ENCODE measurements around the gene PCDH9. TPM values are rescaled to one million over a fixed set of nuclear protein-coding genes. Genes with fewer than 3 reads are reported as not detected.

PCDH9 gene
- total and polyA plus RNA-seq, 8 donors: 0.46 to 3.8 (median 1.5) TPM

GRCh38 chr13:67210208-67210607 is 19.9 kb downstream of the PCDH9 start:
- TF ChIP-seq CTCF (IDR thresholded peaks at IDR 0.05): no peak
- no peak for FAIRE-seq
- peaks cover 0 to 6% (median 0%) of the 10 kb centered on the region in 4 donors for H3K27me3 ChIP-seq

GRCh38 chr13:67208552-67208951 is 21.6 kb downstream of the PCDH9 start:
- DNase-seq: no peak
- peaks cover 0 to 6% (median 0%) of the 10 kb centered on the region in 4 donors for H3K27me3 ChIP-seq
- intact Hi-C loops (cut with DNase I): no loop called here
- TF ChIP-seq CTCF (IDR thresholded peaks at IDR 0.05): no peak
- H3K4me1 ChIP-seq: no peaks in the 10 kb centered on the region
- no peak overlapping the region for H3K27ac ChIP-seq
- H3K36me3 ChIP-seq: no peaks in the 10 kb centered on the region
- H3K4me3 ChIP-seq: no peak overlapping the region
- ATAC-seq: no peak
- no peaks in the 10 kb centered on the region for H3K9me3 ChIP-seq
- WGBS, 2 donors: 48 to 61% methylated on average over 1 of the region's 1 CpG
- FAIRE-seq: no peak

More at GRCh38 chr13:67210208-67210607, 19.9 kb downstream of the PCDH9 start:
- H3K36me3 ChIP-seq: no peaks in the 10 kb centered on the region
- no peak for ATAC-seq
- no peak overlapping the region for H3K27ac ChIP-seq
- intact Hi-C loops (cut with DNase I): no loop called here
- H3K4me1 ChIP-seq: no peaks in the 10 kb centered on the region
- H3K9me3 ChIP-seq: no peaks in the 10 kb centered on the region
- no peak for DNase-seq
- H3K4me3 ChIP-seq: no peak overlapping the region

- H3K9me3 ChIP-seq: no peaks in the 10 kb centered on the region
- no peak overlapping the region for H3K27ac ChIP-seq
- ATAC-seq (no peak), DNase-seq (no peak), FAIRE-seq (no peak)
- 69 to 72% methylated on average over 1 of the region's 1 CpG for WGBS, 2 donors
- no peak overlapping the region for H3K4me3 ChIP-seq
- H3K4me1 ChIP-seq: no peaks in the 10 kb centered on the region
- no peak for TF ChIP-seq CTCF (IDR thresholded peaks at IDR 0.05)
- H3K27me3 ChIP-seq: no peaks in the 10 kb centered on the region
- no peaks in the 10 kb centered on the region for H3K36me3 ChIP-seq
- intact Hi-C loops (cut with DNase I): no loop called here
Observed at GRCh38 chr13:67204764-67205163, 25.4 kb downstream of the PCDH9 start.

- intact Hi-C loops (cut with DNase I): no loop called here
- 52 to 59% methylated on average over 4 of the region's 4 CpGs for WGBS, 2 donors
Observed at GRCh38 chr13:67200605-67201004, 29.5 kb downstream of the PCDH9 start.

GRCh38 chr13:67200183-67200582 is 30.0 kb downstream of the PCDH9 start:
- Histone ChIP-seq H3K9me3 (no peaks in the 10 kb centered on the region), H3K27me3 (peaks cover 0 to 9% (median 3%) of the 10 kb centered on the region in 4 donors), H3K4me1 (no peaks in the 10 kb centered on the region), H3K36me3 (no peaks in the 10 kb centered on the region), H3K4me3 (no peak overlapping the region), H3K27ac (no peak overlapping the region)
- DNase-seq (no peak), ATAC-seq (no peak), FAIRE-seq (no peak)
- intact Hi-C loops (cut with DNase I): no loop called here
- no peak for TF ChIP-seq CTCF (IDR thresholded peaks at IDR 0.05)

More at GRCh38 chr13:67200605-67201004, 29.5 kb downstream of the PCDH9 start:
- H3K4me1 ChIP-seq: no peaks in the 10 kb centered on the region
- no peak overlapping the region for H3K27ac ChIP-seq
- no peak for TF ChIP-seq CTCF (IDR thresholded peaks at IDR 0.05)
- no peaks in the 10 kb centered on the region for H3K36me3 ChIP-seq
- H3K9me3 ChIP-seq: no peaks in the 10 kb centered on the region
- H3K27me3 ChIP-seq: peaks cover 0 to 9% (median 3%) of the 10 kb centered on the region in 4 donors
- no peak overlapping the region for H3K4me3 ChIP-seq
- no peak for DNase-seq
- no peak for ATAC-seq
- FAIRE-seq: no peak
